Ramos (cell line): ENCODE data around the gene SCGN.
"Not testable (repeated sequence)": the region's sequence is repeated elsewhere in the genome, so short reads cannot be mapped to it uniquely, and the experiment has no call there.

ENCODE experiments used
- in situ Hi-C: fragments of 300-500 bp; cut with MboI; formaldehyde crosslinking; loops from one replicate; pipeline ENCODE4 v1.14.3; 2022; ENCODE audit warnings: low sequenced_read_pairs; ENCODE audit not compliant: unreplicated experiment

SCGN gene

GRCh38 chr6:25715794-25716193, 63.8 kb downstream of the SCGN start:
- in situ Hi-C loops: no loop called here

GRCh38 chr6:25717866-25718740, 66.1 kb downstream of the SCGN start:
- in situ Hi-C loops: no loop called here

GRCh38 chr6:25726122-25726911, 74.3 kb downstream of the SCGN start:
- in situ Hi-C loops: loop anchor here (10.0 kb wide), 1 partner anchor 278 kb away; no protein-coding TSS in a partner anchor

GRCh38 chr6:25727028-25727427, 75.0 kb downstream of the SCGN start:
- in situ Hi-C loops: loop anchor here (10.0 kb wide), 1 partner anchor 278 kb away; no protein-coding TSS in a partner anchor

GRCh38 chr6:25730907-25731306, 78.9 kb downstream of the SCGN start:
- in situ Hi-C loops: no loop called here

GRCh38 chr6:25731721-25732120, 79.7 kb downstream of the SCGN start:
- in situ Hi-C loops: no loop called here

GRCh38 chr6:25732468-25733198, 80.6 kb downstream of the SCGN start:
- in situ Hi-C loops: no loop called here

GRCh38 chr6:25735261-25735660, 83.2 kb downstream of the SCGN start:
- in situ Hi-C loops: no loop called here

- in situ Hi-C loops: no loop called here
Measured at GRCh38 chr6:25743868-25744267, 91.9 kb downstream of the SCGN start.

- in situ Hi-C loops: no loop called here
Measured at GRCh38 chr6:25745836-25746235, 93.8 kb downstream of the SCGN start.

GRCh38 chr6:25746968-25747367, 95.0 kb downstream of the SCGN start:
- in situ Hi-C loops: no loop called here

- in situ Hi-C loops: no loop called here
Measured at GRCh38 chr6:25747477-25747876, 95.5 kb downstream of the SCGN start.

GRCh38 chr6:25748049-25748448, 96.0 kb downstream of the SCGN start:
- in situ Hi-C loops: no loop called here

- in situ Hi-C loops: not testable (repeated sequence)
Measured at GRCh38 chr6:25748601-25749517, 96.8 kb downstream of the SCGN start.

- in situ Hi-C loops: no loop called here
Measured at GRCh38 chr6:25749837-25750236, 97.8 kb downstream of the SCGN start.

GRCh38 chr6:25750906-25751305, 98.9 kb downstream of the SCGN start:
- in situ Hi-C loops: no loop called here
